Measurements from ENCODE around the gene FSTL5. TPM values are rescaled to one million over a fixed set of nuclear protein-coding genes. Genes with fewer than 3 reads are reported as not detected.

Gene FSTL5
- total and polyA plus RNA-seq, 2 of the 13 experiments (the other 11 are each of a cell fraction or from before 2014, with no cell fraction given), result 0.03 to 0.07 TPM

- intact Hi-C loops (cut with micrococcal nuclease; ENCODE audit: unreplicated experiment), result no loop called here
- DNase-seq (ENCODE audit: low spot score) (no peak), ATAC-seq (no peak), FAIRE-seq (no peak)
- H2AFZ ChIP-seq (ENCODE audit: low read length), result no peak overlapping the region
- POLR2A ChIA-PET, result no interaction called here
- in situ Hi-C loops (cut with HindIII; ENCODE audit: extremely low pct_ligation_motif_present, low pct_unique_long_range_greater_than_20kb), result loop anchor here (25.0 kb wide), 2 partner anchors 593 to 843 kb away; no protein-coding TSS in a partner anchor
- CTCF ChIA-PET (ENCODE audit: low intra/inter-chr PET ratio, low total read pairs), result no interaction called here
- WGBS (ENCODE audit: low lambda C conversion rate), result 0% methylated on average over 6 of the region's 7 CpGs
- H3K9ac ChIP-seq (ENCODE audit: insufficient read depth, low read depth, low read length), result no peak overlapping the region
- no peaks in the 10 kb centered on the region for H4K20me1 ChIP-seq (ENCODE audit: insufficient read depth, low read length)
- H3K27ac ChIP-seq (ENCODE audit: extremely low read length, insufficient read depth, low read length), result no peak overlapping the region
- H3K79me2 ChIP-seq (ENCODE audit: insufficient read depth, low read length), result no peaks in the 10 kb centered on the region
- no peak overlapping the region for H3K4me3 ChIP-seq (replicated peaks in 1 of 3; ENCODE audit: insufficient read depth in 1 of 3, low read depth in 2 of 3, low read length in 3 of 3)
- H3K27me3 ChIP-seq (ENCODE audit: control insufficient read depth in 1 of 2, insufficient read depth in 2 of 2, low read length in 2 of 2), result no peaks in the 10 kb centered on the region
- H3K4me2 ChIP-seq (ENCODE audit: low read depth, low read length), result no peak overlapping the region
- H3K9me3 ChIP-seq (ENCODE audit: low read length), result no peaks in the 10 kb centered on the region
- no TSS peak for BruUV-seq (replicated peaks)
- H3K36me3 ChIP-seq (replicated peaks in 1 of 2; ENCODE audit: control insufficient read depth in 1 of 2, insufficient read depth in 2 of 2, low read length in 2 of 2), result no peaks in the 10 kb centered on the region
- H3K4me1 ChIP-seq (ENCODE audit: insufficient read depth, low read length), result no peaks in the 10 kb centered on the region
- no peak for TF ChIP-seq POGZ (CRISPR knock-in tag; IDR thresholded peaks at IDR 0.05)
- no peak for TF ChIP-seq AHDC1 (CRISPR knock-in tag; IDR thresholded peaks at IDR 0.05; ENCODE audit: borderline replicate concordance)
- TF ChIP-seq DR1 (CRISPR knock-in tag; IDR thresholded peaks at IDR 0.05), result no peak
- TF ChIP-seq ZNF101 (CRISPR knock-in tag; IDR thresholded peaks at IDR 0.05; ENCODE audit: borderline replicate concordance, low read depth), result no peak
- TF ChIP-seq ZC3H4 (CRISPR knock-in tag; IDR thresholded peaks at IDR 0.05; ENCODE audit: borderline replicate concordance), result no peak
- TF ChIP-seq ZBTB49 (CRISPR knock-in tag; IDR thresholded peaks at IDR 0.05; ENCODE audit: borderline replicate concordance), result no peak
- no peak for TF ChIP-seq GZF1 (CRISPR knock-in tag; IDR thresholded peaks at IDR 0.05)
- no peak for TF ChIP-seq HNRNPL (IDR thresholded peaks at IDR 0.05; ENCODE audit: low read depth, low read length)
- TF ChIP-seq ZNF136 (CRISPR knock-in tag; IDR thresholded peaks at IDR 0.05; ENCODE audit: low read depth), result no peak
- no peak for TF ChIP-seq TEAD3 (CRISPR knock-in tag; optimal IDR thresholded peaks at IDR 0.05; ENCODE audit: borderline replicate concordance)
- no peak for TF ChIP-seq NCOA5 (CRISPR knock-in tag; IDR thresholded peaks at IDR 0.05)
- no peak for TF ChIP-seq CREM (IDR thresholded peaks at IDR 0.05)
- TF ChIP-seq CREM (CRISPR knock-in tag; IDR thresholded peaks at IDR 0.05), result no peak
These were observed 8.8 kb downstream of the FSTL5 start for GRCh38 chr4:162154862-162155540.
